ENCODE results near the gene TRIM33.
"Not testable (repeated sequence)": the region's sequence is repeated elsewhere in the genome, so short reads cannot be mapped to it uniquely, and the experiment has no call there.

The TRIM33 gene

DNA sequence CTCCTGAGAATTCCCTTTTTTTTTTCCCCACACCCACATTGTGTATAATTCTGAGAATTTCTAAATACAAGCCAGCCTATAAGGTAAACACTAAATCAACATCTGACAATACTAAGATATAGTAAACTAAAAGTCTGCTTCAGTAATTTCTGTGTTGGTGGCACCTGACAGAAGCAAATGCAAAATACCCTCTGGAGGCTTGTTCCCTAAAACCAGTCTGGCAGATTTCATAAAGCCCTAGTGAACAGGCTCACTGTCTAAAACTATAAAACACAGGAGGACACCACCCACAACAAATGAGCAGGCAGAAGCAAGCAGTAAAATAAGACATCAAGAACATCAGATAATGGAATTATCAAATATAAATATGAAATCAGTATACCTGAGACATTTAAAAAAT is 11.5 kb downstream of the TRIM33 start:
- H3K4me3 ChIP-seq, result no peak overlapping the region
- no peak overlapping the region for H3K27ac ChIP-seq
- no peaks in the 10 kb centered on the region for H3K4me1 ChIP-seq
- H4K20me1 ChIP-seq, result peaks cover 83% of the 10 kb centered on the region
- TF ChIP-seq Cebpa-rat (IDR thresholded peaks at IDR 0.05), result no peak
- peaks cover 57% of the 10 kb centered on the region for H3K9me3 ChIP-seq
- H3K27me3 ChIP-seq, result no peaks in the 10 kb centered on the region
- H3K4me2 ChIP-seq, result no peak overlapping the region
- peaks cover 76% of the 10 kb centered on the region for H3K36me3 ChIP-seq
- H3K9ac ChIP-seq, result no peak overlapping the region

- Histone ChIP-seq H3K9ac (no peak overlapping the region), H3K36me3 (peaks cover 86% of the 10 kb centered on the region), H3K4me3 (no peak overlapping the region), H3K27me3 (no peaks in the 10 kb centered on the region), H3K9me3 (peaks cover 83% of the 10 kb centered on the region), H3K27ac (no peak overlapping the region), H4K20me1 (peaks cover 71% of the 10 kb centered on the region), H3K4me2 (no peak overlapping the region), H3K4me1 (no peaks in the 10 kb centered on the region)
- no peak for TF ChIP-seq Cebpa-rat (IDR thresholded peaks at IDR 0.05)
Measured at GRCh38 chr1:114496089-114496488, 14.9 kb downstream of the TRIM33 start.

GRCh38 chr1:114495486-114495885 is 15.5 kb downstream of the TRIM33 start:
- no peak overlapping the region for H3K4me3 ChIP-seq
- peaks cover 76% of the 10 kb centered on the region for H4K20me1 ChIP-seq
- peaks cover 82% of the 10 kb centered on the region for H3K9me3 ChIP-seq
- H3K36me3 ChIP-seq, result peaks cover 85% of the 10 kb centered on the region
- no peak overlapping the region for H3K9ac ChIP-seq
- no peaks in the 10 kb centered on the region for H3K27me3 ChIP-seq
- no peak overlapping the region for H3K4me2 ChIP-seq
- no peak for TF ChIP-seq Cebpa-rat (IDR thresholded peaks at IDR 0.05)
- no peak overlapping the region for H3K27ac ChIP-seq
- H3K4me1 ChIP-seq, result 0 out of 2 replicates have a peak, but pooled peaks cover 3% of the 10 kb centered on the region

DNA sequence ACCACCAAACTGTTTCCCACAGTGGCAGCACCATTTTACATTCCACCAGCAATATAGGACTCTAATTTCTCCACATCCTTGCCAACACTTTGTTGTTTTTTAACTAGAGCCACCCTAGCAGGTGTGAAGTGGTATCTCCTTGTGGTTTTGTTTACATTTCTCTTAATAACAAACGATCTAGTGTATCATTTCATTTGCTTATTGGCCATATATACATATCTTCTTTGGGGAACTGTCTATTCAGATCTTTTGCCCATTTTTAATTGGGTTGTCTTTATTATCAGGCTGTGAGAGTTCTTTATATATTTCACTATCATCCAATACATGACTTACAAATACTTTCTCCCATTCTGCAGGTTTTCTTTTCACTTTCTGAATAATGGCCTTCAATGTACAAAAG is 18.0 kb downstream of the TRIM33 start:
- Histone ChIP-seq H3K36me3 (peaks cover 74% of the 10 kb centered on the region), H3K4me2 (no peak overlapping the region), H4K20me1 (peaks cover 78% of the 10 kb centered on the region), H3K9ac (no peak overlapping the region), H3K9me3 (peaks cover 77% of the 10 kb centered on the region), H3K27ac (no peak overlapping the region), H3K27me3 (no peaks in the 10 kb centered on the region), H3K4me3 (no peak overlapping the region), H3K4me1 (0 out of 2 replicates have a peak, but pooled peaks cover 6% of the 10 kb centered on the region)
- no peak for TF ChIP-seq Cebpa-rat (IDR thresholded peaks at IDR 0.05)

GRCh38 chr1:114490274-114490693 is 20.7 kb downstream of the TRIM33 start:
- no peak for TF ChIP-seq Cebpa-rat (IDR thresholded peaks at IDR 0.05)
- no peak overlapping the region for H3K27ac ChIP-seq
- peaks cover 68% of the 10 kb centered on the region for H3K36me3 ChIP-seq
- no peak overlapping the region for H3K4me2 ChIP-seq
- H4K20me1 ChIP-seq, result peaks cover 58% of the 10 kb centered on the region
- H3K4me1 ChIP-seq, result 0 out of 2 replicates have a peak, but pooled peaks cover 6% of the 10 kb centered on the region
- H3K27me3 ChIP-seq, result no peaks in the 10 kb centered on the region
- H3K9me3 ChIP-seq, result peaks cover 80% of the 10 kb centered on the region
- no peak overlapping the region for H3K9ac ChIP-seq
- H3K4me3 ChIP-seq, result no peak overlapping the region

DNA sequence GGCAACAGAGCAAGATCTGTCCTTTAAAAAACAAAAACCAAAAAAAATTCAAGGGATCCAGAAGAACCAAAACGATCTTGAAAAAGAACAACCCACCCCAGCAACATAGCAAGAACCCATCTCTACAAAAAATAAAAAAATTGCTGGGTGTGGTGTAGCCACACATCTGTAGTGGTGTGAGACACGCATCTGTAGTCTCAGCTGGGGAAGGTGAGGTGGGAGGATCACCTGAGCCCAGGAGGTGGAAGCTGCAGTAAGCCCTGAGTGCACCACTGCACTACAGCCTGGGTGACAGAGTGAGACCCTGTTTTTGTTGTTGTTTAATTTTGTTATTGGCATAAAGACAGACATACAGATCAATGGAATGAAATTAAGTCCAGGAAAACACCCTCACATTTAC is 22.3 kb downstream of the TRIM33 start:
- Histone ChIP-seq H3K27me3 (no peaks in the 10 kb centered on the region), H3K4me1 (0 out of 2 replicates have a peak, but pooled peaks cover 6% of the 10 kb centered on the region), H4K20me1 (peaks cover 57% of the 10 kb centered on the region), H3K4me2 (no peak overlapping the region), H3K9me3 (peaks cover 80% of the 10 kb centered on the region), H3K36me3 (peaks cover 68% of the 10 kb centered on the region), H3K4me3 (no peak overlapping the region), H3K27ac (no peak overlapping the region), H3K9ac (no peak overlapping the region)
- TF ChIP-seq Cebpa-rat (IDR thresholded peaks at IDR 0.05), result no peak

DNA sequence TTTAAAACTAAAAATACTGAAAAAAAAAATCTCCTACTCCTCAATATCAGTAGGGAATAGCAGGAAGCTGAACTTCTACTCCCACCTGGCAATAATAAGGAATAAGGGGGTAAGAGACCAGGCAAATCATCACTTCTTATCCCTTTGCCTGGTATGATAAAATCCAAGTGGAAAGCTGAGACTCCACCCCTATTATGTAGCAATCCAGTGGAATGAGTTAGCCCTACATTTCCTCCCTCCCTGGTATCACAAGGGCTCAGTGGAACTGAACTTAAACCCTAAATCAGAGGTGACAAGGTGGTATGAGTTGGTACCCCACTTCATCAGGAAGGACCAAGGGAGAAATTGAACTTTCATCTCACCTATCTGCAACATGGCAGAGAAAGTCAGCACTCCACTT is 25.7 kb downstream of the TRIM33 start:
- H3K27me3 ChIP-seq, result no peaks in the 10 kb centered on the region
- H3K9me3 ChIP-seq, result peaks cover 91% of the 10 kb centered on the region
- H3K4me1 ChIP-seq, result peaks cover 8% of the 10 kb centered on the region; the same call in 1 of the 2 replicates
- no peak overlapping the region for H3K9ac ChIP-seq
- H3K4me2 ChIP-seq, result no peak overlapping the region
- H3K27ac ChIP-seq, result no peak overlapping the region
- no peak overlapping the region for H3K4me3 ChIP-seq
- peaks cover 70% of the 10 kb centered on the region for H3K36me3 ChIP-seq
- TF ChIP-seq Cebpa-rat (IDR thresholded peaks at IDR 0.05), result no peak
- H4K20me1 ChIP-seq, result peaks cover 27% of the 10 kb centered on the region

GRCh38 chr1:114482585-114482984 is 28.4 kb downstream of the TRIM33 start:
- peak overlapping the region; percentile 4; the same call in 1 of the 2 replicates for H3K4me2 ChIP-seq
- H3K9ac ChIP-seq, result no peak overlapping the region
- peaks cover 75% of the 10 kb centered on the region for H3K36me3 ChIP-seq
- H3K27me3 ChIP-seq, result no peaks in the 10 kb centered on the region
- peaks cover 20% of the 10 kb centered on the region for H4K20me1 ChIP-seq
- no peak overlapping the region for H3K4me3 ChIP-seq
- peaks cover 97% of the 10 kb centered on the region for H3K9me3 ChIP-seq
- TF ChIP-seq Cebpa-rat (IDR thresholded peaks at IDR 0.05), result no peak
- no peak overlapping the region for H3K27ac ChIP-seq
- peaks cover 8% of the 10 kb centered on the region; the same call in 1 of the 2 replicates for H3K4me1 ChIP-seq

- Histone ChIP-seq H3K9me3 (peaks cover 87% of the 10 kb centered on the region), H3K36me3 (peaks cover 61% of the 10 kb centered on the region), H3K4me3 (0 out of 2 replicates have a peak overlapping the region, but pooled peaks have one; percentile 18), H4K20me1 (peaks cover 31% of the 10 kb centered on the region)
- not testable (repeated sequence) for H3K4me1 ChIP-seq, H3K27me3 ChIP-seq, H3K9ac ChIP-seq, H3K4me2 ChIP-seq, H3K27ac ChIP-seq
Measured at GRCh38 chr1:114479636-114480035, 31.4 kb downstream of the TRIM33 start.

GRCh38 chr1:114479134-114479533 is 31.9 kb downstream of the TRIM33 start:
- no peak overlapping the region for H3K4me3 ChIP-seq
- peaks cover 61% of the 10 kb centered on the region for H3K36me3 ChIP-seq
- peaks cover 36% of the 10 kb centered on the region for H4K20me1 ChIP-seq
- H3K9ac ChIP-seq, result no peak overlapping the region
- H3K4me2 ChIP-seq, result no peak overlapping the region
- peaks cover 87% of the 10 kb centered on the region for H3K9me3 ChIP-seq
- no peak overlapping the region for H3K27ac ChIP-seq
- no peak for TF ChIP-seq Cebpa-rat (IDR thresholded peaks at IDR 0.05)
- H3K27me3 ChIP-seq, result no peaks in the 10 kb centered on the region
- H3K4me1 ChIP-seq, result peaks cover 8% of the 10 kb centered on the region; the same call in 1 of the 2 replicates

DNA sequence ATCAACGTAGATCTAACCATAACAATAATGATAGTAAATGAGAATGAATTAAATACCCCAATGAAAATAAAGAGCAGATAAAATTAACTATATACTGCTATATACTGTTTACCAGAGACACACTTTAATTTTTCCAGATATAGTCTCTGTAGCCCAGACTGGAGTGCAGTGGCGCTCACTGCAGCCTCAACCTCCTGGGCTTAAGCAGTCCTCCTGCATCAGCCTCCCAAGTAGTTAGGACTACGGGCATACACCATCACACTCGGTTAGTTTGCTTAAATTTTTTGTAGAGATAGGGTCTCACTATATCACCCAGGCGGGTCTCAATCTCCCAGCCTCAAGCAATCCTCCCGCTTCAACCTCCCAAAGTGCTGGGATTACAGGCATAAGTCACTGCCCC is 37.2 kb downstream of the TRIM33 start:
- Histone ChIP-seq H3K4me2 (no peak overlapping the region), H3K9me3 (peaks cover 53% of the 10 kb centered on the region), H3K36me3 (peaks cover 53% of the 10 kb centered on the region), H3K4me3 (no peak overlapping the region), H3K9ac (no peak overlapping the region), H4K20me1 (peaks cover 88% of the 10 kb centered on the region), H3K27ac (no peak overlapping the region), H3K4me1 (peaks cover 5% of the 10 kb centered on the region), H3K27me3 (no peaks in the 10 kb centered on the region)
- TF ChIP-seq Cebpa-rat (IDR thresholded peaks at IDR 0.05), result no peak

All from BLaER1 (cell line).